Activated naive CD8-positive, alpha-beta T cell treated with anti-CD3 and anti-CD28 coated beads for 36 hours (primary cell): Measurements from ENCODE around the gene BCORL1. TPM values are rescaled to one million over a fixed set of nuclear protein-coding genes. Genes with fewer than 3 reads are reported as not detected.
A peak's percentile ranks its signal among the peaks of the same experiment; 100 is the strongest.

ENCODE experiments used
- DNase-seq: peaks from one replicate; pipeline ENCODE4 v3.0.0; 2021
- H3K27ac Mint-ChIP-seq: one replicate; pipeline ENCODE4 v1.8.0; 2022; ENCODE audit warnings: mild to moderate bottlenecking, moderate library complexity, mixed read lengths
- H3K27me3 Mint-ChIP-seq: one replicate; pipeline ENCODE4 v1.8.0; 2022; ENCODE audit warnings: mild to moderate bottlenecking, mixed read lengths
- H3K36me3 Mint-ChIP-seq: one replicate; pipeline ENCODE4 v1.8.0; 2021; ENCODE audit warnings: mild to moderate bottlenecking, mixed read lengths
- H3K4me1 Mint-ChIP-seq: one replicate; pipeline ENCODE4 v1.8.0; 2021; ENCODE audit warnings: mixed read lengths
- H3K4me3 Mint-ChIP-seq: one replicate; pipeline ENCODE4 v1.8.0; 2022; ENCODE audit warnings: mild to moderate bottlenecking, moderate library complexity, mixed read lengths
- H3K9me3 Mint-ChIP-seq: one replicate; pipeline ENCODE4 v1.8.0; 2022; ENCODE audit warnings: mixed read lengths
- total RNA-seq, 2 experiments: library from RNA; stranded (reverse); gene quantifications; one replicate each; pipeline ENCODE4 v1.2.3, GENCODE V29; 2021

The BCORL1 gene
- total RNA-seq, 2 experiments from 2014 or later: 6.8 to 7.3 TPM

GRCh38 chrX:130014770-130015169, 32.3 kb downstream of the BCORL1 start:
- Mint-ChIP-seq H3K4me3 (no peak overlapping the region), H3K27ac (no peak overlapping the region), H3K27me3 (no peaks in the 10 kb centered on the region), H3K36me3 (peaks cover 1% of the 10 kb centered on the region), H3K4me1 (peaks cover 1% of the 10 kb centered on the region), H3K9me3 (no peaks in the 10 kb centered on the region)
- no peak for DNase-seq

- H3K27ac Mint-ChIP-seq: no peak overlapping the region
- H3K27me3 Mint-ChIP-seq: no peaks in the 10 kb centered on the region
- no peaks in the 10 kb centered on the region for H3K9me3 Mint-ChIP-seq
- peaks cover 2% of the 10 kb centered on the region for H3K36me3 Mint-ChIP-seq
- DNase-seq: no peak
- H3K4me1 Mint-ChIP-seq: peaks cover 1% of the 10 kb centered on the region
- H3K4me3 Mint-ChIP-seq: no peak overlapping the region
These were observed 32.7 kb downstream of the BCORL1 start for GRCh38 chrX:130015181-130015580.

- Mint-ChIP-seq H3K27ac (no peak overlapping the region), H3K36me3 (peaks cover 5% of the 10 kb centered on the region), H3K9me3 (no peaks in the 10 kb centered on the region), H3K4me3 (no peak overlapping the region), H3K27me3 (no peaks in the 10 kb centered on the region), H3K4me1 (peaks cover 1% of the 10 kb centered on the region)
- no peak for DNase-seq
These were observed 35.7 kb downstream of the BCORL1 start for GRCh38 chrX:130018143-130018542.

GRCh38 chrX:130020661-130021324, 38.4 kb downstream of the BCORL1 start:
- Mint-ChIP-seq H3K4me3 (no peak overlapping the region), H3K9me3 (no peaks in the 10 kb centered on the region), H3K27ac (no peak overlapping the region), H3K36me3 (peaks cover 5% of the 10 kb centered on the region), H3K4me1 (peaks cover 11% of the 10 kb centered on the region), H3K27me3 (no peaks in the 10 kb centered on the region)
- no peak for DNase-seq

GRCh38 chrX:130024127-130024526, 41.7 kb downstream of the BCORL1 start:
- H3K27ac Mint-ChIP-seq: no peak overlapping the region
- no peak overlapping the region for H3K4me3 Mint-ChIP-seq
- H3K4me1 Mint-ChIP-seq: peaks cover 9% of the 10 kb centered on the region
- DNase-seq: peak; percentile 71
- peaks cover 5% of the 10 kb centered on the region for H3K36me3 Mint-ChIP-seq
- no peaks in the 10 kb centered on the region for H3K9me3 Mint-ChIP-seq
- no peaks in the 10 kb centered on the region for H3K27me3 Mint-ChIP-seq

- Mint-ChIP-seq H3K4me3 (no peak overlapping the region), H3K27ac (no peak overlapping the region)
These were observed 42.8 kb downstream of the BCORL1 start for GRCh38 chrX:130025256-130025655.

GRCh38 chrX:130027569-130027968, 45.1 kb downstream of the BCORL1 start:
- DNase-seq: no peak
- peaks cover 3% of the 10 kb centered on the region for H3K36me3 Mint-ChIP-seq
- no peaks in the 10 kb centered on the region for H3K27me3 Mint-ChIP-seq
- H3K4me3 Mint-ChIP-seq: no peak overlapping the region
- peaks cover 9% of the 10 kb centered on the region for H3K4me1 Mint-ChIP-seq
- no peak overlapping the region for H3K27ac Mint-ChIP-seq
- H3K9me3 Mint-ChIP-seq: no peaks in the 10 kb centered on the region

More at GRCh38 chrX:130025256-130025655, 42.8 kb downstream of the BCORL1 start:
- no peak for DNase-seq
- peaks cover 3% of the 10 kb centered on the region for H3K36me3 Mint-ChIP-seq
- H3K27me3 Mint-ChIP-seq: no peaks in the 10 kb centered on the region
- no peaks in the 10 kb centered on the region for H3K9me3 Mint-ChIP-seq
- peaks cover 9% of the 10 kb centered on the region for H3K4me1 Mint-ChIP-seq

- H3K27me3 Mint-ChIP-seq: no peaks in the 10 kb centered on the region
- H3K9me3 Mint-ChIP-seq: no peaks in the 10 kb centered on the region
- DNase-seq: peak; percentile 25
- H3K36me3 Mint-ChIP-seq: no peaks in the 10 kb centered on the region
- no peak overlapping the region for H3K27ac Mint-ChIP-seq
- no peak overlapping the region for H3K4me3 Mint-ChIP-seq
- peaks cover 9% of the 10 kb centered on the region for H3K4me1 Mint-ChIP-seq
These were observed 45.8 kb downstream of the BCORL1 start for GRCh38 chrX:130028196-130028595.

GRCh38 chrX:130030826-130031225, 48.4 kb downstream of the BCORL1 start:
- H3K27ac Mint-ChIP-seq: no peak overlapping the region
- no peak overlapping the region for H3K4me3 Mint-ChIP-seq
- no peak for DNase-seq
- no peaks in the 10 kb centered on the region for H3K9me3 Mint-ChIP-seq
- no peaks in the 10 kb centered on the region for H3K4me1 Mint-ChIP-seq
- H3K36me3 Mint-ChIP-seq: peaks cover 2% of the 10 kb centered on the region
- H3K27me3 Mint-ChIP-seq: no peaks in the 10 kb centered on the region

GRCh38 chrX:130032552-130032951, 50.1 kb downstream of the BCORL1 start:
- H3K9me3 Mint-ChIP-seq: no peaks in the 10 kb centered on the region
- no peaks in the 10 kb centered on the region for H3K4me1 Mint-ChIP-seq
- no peak overlapping the region for H3K4me3 Mint-ChIP-seq
- peaks cover 2% of the 10 kb centered on the region for H3K36me3 Mint-ChIP-seq
- H3K27ac Mint-ChIP-seq: no peak overlapping the region
- no peak for DNase-seq
- no peaks in the 10 kb centered on the region for H3K27me3 Mint-ChIP-seq

- Mint-ChIP-seq H3K27me3 (no peaks in the 10 kb centered on the region), H3K9me3 (no peaks in the 10 kb centered on the region), H3K36me3 (peaks cover 2% of the 10 kb centered on the region), H3K4me3 (no peak overlapping the region), H3K27ac (no peak overlapping the region), H3K4me1 (no peaks in the 10 kb centered on the region)
- no peak for DNase-seq
These were observed 51.7 kb downstream of the BCORL1 start for GRCh38 chrX:130034178-130034577.

- Mint-ChIP-seq H3K36me3 (peaks cover 2% of the 10 kb centered on the region), H3K27me3 (no peaks in the 10 kb centered on the region), H3K4me1 (no peaks in the 10 kb centered on the region), H3K27ac (no peak overlapping the region), H3K9me3 (no peaks in the 10 kb centered on the region), H3K4me3 (no peak overlapping the region)
- no peak for DNase-seq
These were observed 57.4 kb downstream of the BCORL1 start for GRCh38 chrX:130039847-130040246.

GRCh38 chrX:130047416-130047815, 65.0 kb downstream of the BCORL1 start:
- Mint-ChIP-seq H3K4me1 (no peaks in the 10 kb centered on the region), H3K36me3 (peaks cover 5% of the 10 kb centered on the region), H3K27ac (no peak overlapping the region), H3K9me3 (no peaks in the 10 kb centered on the region), H3K4me3 (no peak overlapping the region), H3K27me3 (no peaks in the 10 kb centered on the region)
- DNase-seq: no peak

- Mint-ChIP-seq H3K36me3 (peaks cover 5% of the 10 kb centered on the region), H3K27me3 (no peaks in the 10 kb centered on the region), H3K4me3 (no peak overlapping the region), H3K27ac (no peak overlapping the region), H3K9me3 (no peaks in the 10 kb centered on the region), H3K4me1 (no peaks in the 10 kb centered on the region)
- no peak for DNase-seq
These were observed 66.3 kb downstream of the BCORL1 start for GRCh38 chrX:130048686-130049222.

GRCh38 chrX:130049821-130050220, 67.4 kb downstream of the BCORL1 start:
- H3K27ac Mint-ChIP-seq: no peak overlapping the region
- H3K36me3 Mint-ChIP-seq: peaks cover 5% of the 10 kb centered on the region
- no peak overlapping the region for H3K4me3 Mint-ChIP-seq
- DNase-seq: no peak
- no peaks in the 10 kb centered on the region for H3K27me3 Mint-ChIP-seq
- H3K4me1 Mint-ChIP-seq: no peaks in the 10 kb centered on the region
- no peaks in the 10 kb centered on the region for H3K9me3 Mint-ChIP-seq

- Mint-ChIP-seq H3K4me3 (no peak overlapping the region), H3K27me3 (no peaks in the 10 kb centered on the region), H3K9me3 (no peaks in the 10 kb centered on the region), H3K4me1 (no peaks in the 10 kb centered on the region), H3K27ac (no peak overlapping the region), H3K36me3 (peaks cover 5% of the 10 kb centered on the region)
- DNase-seq: no peak
These were observed 68.9 kb downstream of the BCORL1 start for GRCh38 chrX:130051176-130051845.
